Mesodermal cell (in vitro differentiated cells): ENCODE measurements around the gene CNIH2.

Experiments
- H3K27ac ChIP-seq: 2 replicates; pipeline ENCODE4 v1.7.0; 2013; ENCODE audit warnings: mild to moderate bottlenecking, low read depth, low read length, moderate library complexity; ENCODE audit not compliant: severe bottlenecking
- H3K36me3 ChIP-seq: 2 replicates; pipeline ENCODE4 v1.7.1; 2013; ENCODE audit warnings: mild to moderate bottlenecking, low read length, moderate library complexity; ENCODE audit not compliant: control insufficient read depth, insufficient read depth
- H3K4me1 ChIP-seq: one replicate; pipeline ENCODE4 v1.7.1; 2013; ENCODE audit warnings: mild to moderate bottlenecking, low read length; ENCODE audit not compliant: insufficient read depth, control insufficient read depth, poor library complexity, severe bottlenecking
- H3K4me3 ChIP-seq: 2 replicates; pipeline ENCODE4 v1.7.0; 2013; ENCODE audit warnings: low read length, control low read depth, mild to moderate bottlenecking; ENCODE audit not compliant: insufficient read depth, poor library complexity, severe bottlenecking; ENCODE audit errors: extremely low read depth
- H3K9me3 ChIP-seq: 2 replicates; pipeline ENCODE4 v1.7.1; 2013; ENCODE audit warnings: mild to moderate bottlenecking, low read length, moderate library complexity; ENCODE audit not compliant: control insufficient read depth
- WGBS, 2 experiments: methylation state at CpG; one replicate each; pipeline ENCODE4 v1.1.5; 2013; ENCODE audit warnings: missing lambda C conversion rate in 2 of 2; ENCODE audit not compliant: insufficient coverage in 2 of 2; 5-methylcytosine and 5-hydroxymethylcytosine counted together

The CNIH2 gene

GRCh38 chr11:66259225-66259624 lies 18.8 kb upstream of the CNIH2 start:
- H3K4me1 ChIP-seq = peaks cover 11% of the 10 kb centered on the region
- H3K36me3 ChIP-seq = peaks cover 46% of the 10 kb centered on the region
- WGBS, 2 experiments = 100% methylated on average over 2 of the region's 2 CpGs
- no peaks in the 10 kb centered on the region for H3K9me3 ChIP-seq
- no peak overlapping the region for H3K27ac ChIP-seq
- no peak overlapping the region for H3K4me3 ChIP-seq

- H3K4me3 ChIP-seq = no peak overlapping the region
- no peak overlapping the region for H3K27ac ChIP-seq
Observed at GRCh38 chr11:66259956-66260355, 18.0 kb upstream of the CNIH2 start.

DNA sequence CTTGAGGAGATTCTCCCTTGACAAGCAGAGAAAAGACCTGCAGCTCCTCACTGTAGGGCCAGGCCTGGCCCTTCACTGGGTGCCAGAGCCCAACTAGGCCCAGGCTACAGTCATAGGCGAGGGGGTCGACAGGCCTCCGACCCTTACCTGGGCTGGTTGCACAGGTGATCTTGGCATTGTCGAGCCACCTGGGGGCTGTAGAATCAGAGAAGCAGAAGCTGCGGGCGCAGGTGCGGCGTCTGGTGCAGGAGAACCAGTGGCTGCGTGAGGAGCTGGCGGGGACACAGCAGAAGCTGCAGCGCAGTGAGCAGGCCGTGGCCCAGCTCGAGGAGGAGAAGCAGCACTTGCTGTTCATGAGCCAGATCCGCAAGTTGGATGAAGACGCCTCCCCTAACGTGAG lies 16.4 kb upstream of the CNIH2 start:
- Histone ChIP-seq H3K27ac (no peak overlapping the region), H3K4me1 (peaks cover 6% of the 10 kb centered on the region), H3K4me3 (no peak overlapping the region), H3K9me3 (no peaks in the 10 kb centered on the region), H3K36me3 (peaks cover 59% of the 10 kb centered on the region)
- 92 to 96% methylated on average over 16 of the region's 16 CpGs for WGBS, 2 experiments

More at GRCh38 chr11:66259956-66260355, 18.0 kb upstream of the CNIH2 start:
- 100% methylated on average over 4 of the region's 4 CpGs for WGBS, 2 experiments
- peaks cover 53% of the 10 kb centered on the region for H3K36me3 ChIP-seq
- H3K4me1 ChIP-seq = peaks cover 11% of the 10 kb centered on the region
- no peaks in the 10 kb centered on the region for H3K9me3 ChIP-seq

DNA sequence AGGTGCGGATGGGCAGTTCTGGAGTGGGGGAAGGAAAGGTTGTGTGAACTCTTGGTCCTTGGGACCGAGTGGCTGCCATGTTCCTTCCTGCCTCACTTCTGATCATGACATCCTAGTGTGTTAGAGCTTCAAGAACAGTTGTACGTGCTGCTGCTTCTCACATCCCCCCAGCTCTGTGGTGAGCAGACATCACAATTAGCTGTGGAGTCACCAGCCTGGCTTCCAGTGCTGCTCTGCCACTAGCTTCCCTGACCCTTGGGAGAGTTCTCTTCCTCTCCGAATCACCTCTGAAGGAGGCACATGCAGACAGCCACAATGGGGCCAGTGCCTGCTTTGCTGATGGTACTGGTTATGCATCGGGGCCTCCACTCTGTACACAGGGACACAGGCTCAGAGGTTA lies 15.8 kb upstream of the CNIH2 start:
- H3K27ac ChIP-seq = no peak overlapping the region
- H3K9me3 ChIP-seq = no peaks in the 10 kb centered on the region
- peaks cover 4% of the 10 kb centered on the region for H3K4me1 ChIP-seq
- no peak overlapping the region for H3K4me3 ChIP-seq
- WGBS, 2 experiments = 98 to 100% methylated on average over 4 to 5 of the region's 5 CpGs
- H3K36me3 ChIP-seq = peaks cover 59% of the 10 kb centered on the region

GRCh38 chr11:66262696-66263095 lies 15.3 kb upstream of the CNIH2 start:
- Histone ChIP-seq H3K27ac (no peak overlapping the region), H3K9me3 (no peaks in the 10 kb centered on the region), H3K4me1 (peaks cover 4% of the 10 kb centered on the region), H3K36me3 (peaks cover 59% of the 10 kb centered on the region), H3K4me3 (no peak overlapping the region)
- 95 to 98% methylated on average over 8 to 12 of the region's 12 CpGs for WGBS, 2 experiments

DNA sequence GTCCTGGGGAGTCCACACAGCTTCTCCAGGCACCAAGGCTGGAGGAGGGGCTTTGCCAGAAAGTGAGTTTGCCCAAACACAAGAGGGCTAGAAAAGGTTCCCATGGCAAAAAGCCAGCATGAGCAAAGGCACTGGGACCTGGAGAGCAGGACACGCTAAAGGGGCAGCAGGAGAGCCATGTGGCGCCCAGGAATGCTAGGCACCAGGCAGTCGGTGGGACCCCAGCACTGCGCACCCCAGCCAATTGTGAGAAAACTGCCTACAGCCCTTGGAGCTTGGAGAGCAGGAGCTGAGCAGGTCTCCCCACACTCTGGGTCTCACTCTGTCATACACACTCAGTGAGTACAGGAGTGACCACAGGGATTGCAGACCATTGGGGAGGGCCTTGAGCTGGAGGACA lies 14.7 kb upstream of the CNIH2 start:
- peaks cover 4% of the 10 kb centered on the region for H3K4me1 ChIP-seq
- WGBS, 2 experiments = 93 to 97% methylated on average over 3 to 4 of the region's 4 CpGs
- no peak overlapping the region for H3K27ac ChIP-seq
- peaks cover 59% of the 10 kb centered on the region for H3K36me3 ChIP-seq
- no peaks in the 10 kb centered on the region for H3K9me3 ChIP-seq
- H3K4me3 ChIP-seq = no peak overlapping the region

GRCh38 chr11:66263785-66264184 lies 14.2 kb upstream of the CNIH2 start:
- Histone ChIP-seq H3K27ac (no peak overlapping the region), H3K36me3 (peaks cover 59% of the 10 kb centered on the region), H3K4me3 (no peak overlapping the region), H3K9me3 (no peaks in the 10 kb centered on the region), H3K4me1 (peaks cover 2% of the 10 kb centered on the region)
- 98 to 100% methylated on average over 8 to 10 of the region's 10 CpGs for WGBS, 2 experiments

DNA sequence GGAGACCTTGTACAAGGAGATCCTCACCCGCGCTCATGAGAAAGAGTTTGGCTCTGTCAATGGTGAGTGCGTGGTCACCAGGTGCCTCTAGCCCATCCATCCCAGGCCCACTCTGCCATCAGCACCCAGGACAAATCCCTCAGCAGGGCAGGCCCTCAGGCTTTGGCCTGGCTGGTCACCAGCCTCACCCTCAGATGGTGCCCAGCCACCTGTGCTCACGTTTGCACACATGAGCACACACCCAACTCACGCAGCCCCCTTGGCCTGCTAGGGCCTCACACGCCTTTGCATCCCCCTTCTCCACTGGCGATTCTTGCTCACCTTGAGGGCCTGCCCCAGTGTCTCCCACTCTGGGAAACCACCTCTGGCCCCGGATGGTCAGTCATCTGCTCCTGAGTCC lies 13.6 kb upstream of the CNIH2 start:
- Histone ChIP-seq H3K27ac (no peak overlapping the region), H3K4me1 (no peaks in the 10 kb centered on the region), H3K9me3 (no peaks in the 10 kb centered on the region), H3K36me3 (peaks cover 54% of the 10 kb centered on the region), H3K4me3 (no peak overlapping the region)
- WGBS, 2 experiments = 95 to 99% methylated on average over 6 to 7 of the region's 8 CpGs

DNA sequence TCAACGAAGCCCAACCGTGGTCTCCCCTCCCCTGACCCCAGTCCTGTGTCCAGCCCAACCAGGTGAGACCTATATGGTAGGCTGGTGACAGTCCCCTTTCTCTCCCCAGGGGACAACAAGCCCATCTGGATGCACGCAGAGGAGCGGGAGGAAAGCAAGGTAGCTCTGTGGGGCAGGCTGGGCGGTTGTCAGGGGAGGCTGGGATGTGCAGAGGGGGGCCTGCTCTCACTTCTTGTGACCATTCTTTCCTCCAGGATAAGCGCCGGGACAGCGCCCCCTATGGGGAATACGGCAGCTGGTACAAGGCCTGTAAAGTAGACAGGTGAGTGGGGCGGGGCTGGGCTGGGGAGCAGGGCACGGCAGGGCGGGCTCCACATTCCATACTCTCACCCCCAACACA lies 13.1 kb upstream of the CNIH2 start:
- peaks cover 3% of the 10 kb centered on the region for H3K4me1 ChIP-seq
- no peak overlapping the region for H3K27ac ChIP-seq
- peaks cover 49% of the 10 kb centered on the region for H3K36me3 ChIP-seq
- no peaks in the 10 kb centered on the region for H3K9me3 ChIP-seq
- no peak overlapping the region for H3K4me3 ChIP-seq
- 61 to 87% methylated on average over 3 to 5 of the region's 12 CpGs for WGBS, 2 experiments

GRCh38 chr11:66265531-66266377 lies 12.2 kb upstream of the CNIH2 start:
- H3K4me1 ChIP-seq = peaks cover 3% of the 10 kb centered on the region
- 98 to 99% methylated on average over 19 to 21 of the region's 26 CpGs for WGBS, 2 experiments
- no peak overlapping the region for H3K27ac ChIP-seq
- peaks cover 46% of the 10 kb centered on the region for H3K36me3 ChIP-seq
- no peak overlapping the region for H3K4me3 ChIP-seq
- no peaks in the 10 kb centered on the region for H3K9me3 ChIP-seq

- H3K27ac ChIP-seq = peak overlapping the region; percentile 43
- H3K9me3 ChIP-seq = no peaks in the 10 kb centered on the region
- peak overlapping the region; percentile 87 for H3K4me3 ChIP-seq
- 87 to 91% methylated on average over 18 to 20 of the region's 20 CpGs for WGBS, 2 experiments
- peaks cover 44% of the 10 kb centered on the region for H3K36me3 ChIP-seq
- peaks cover 3% of the 10 kb centered on the region for H3K4me1 ChIP-seq
Observed at GRCh38 chr11:66266378-66267038, 11.5 kb upstream of the CNIH2 start.
